HK-2 (cell line): ENCODE results near the gene CBFA2T2.
"Not testable (repeated sequence)": the region's sequence is repeated elsewhere in the genome, so short reads cannot be mapped to it uniquely, and the experiment has no call there.

Experiments used
- DNase-seq: peaks from one replicate; pipeline ENCODE4 v3.0.0-alpha.2; 2018; ENCODE audit not compliant: unreplicated experiment

CBFA2T2 gene

DNA sequence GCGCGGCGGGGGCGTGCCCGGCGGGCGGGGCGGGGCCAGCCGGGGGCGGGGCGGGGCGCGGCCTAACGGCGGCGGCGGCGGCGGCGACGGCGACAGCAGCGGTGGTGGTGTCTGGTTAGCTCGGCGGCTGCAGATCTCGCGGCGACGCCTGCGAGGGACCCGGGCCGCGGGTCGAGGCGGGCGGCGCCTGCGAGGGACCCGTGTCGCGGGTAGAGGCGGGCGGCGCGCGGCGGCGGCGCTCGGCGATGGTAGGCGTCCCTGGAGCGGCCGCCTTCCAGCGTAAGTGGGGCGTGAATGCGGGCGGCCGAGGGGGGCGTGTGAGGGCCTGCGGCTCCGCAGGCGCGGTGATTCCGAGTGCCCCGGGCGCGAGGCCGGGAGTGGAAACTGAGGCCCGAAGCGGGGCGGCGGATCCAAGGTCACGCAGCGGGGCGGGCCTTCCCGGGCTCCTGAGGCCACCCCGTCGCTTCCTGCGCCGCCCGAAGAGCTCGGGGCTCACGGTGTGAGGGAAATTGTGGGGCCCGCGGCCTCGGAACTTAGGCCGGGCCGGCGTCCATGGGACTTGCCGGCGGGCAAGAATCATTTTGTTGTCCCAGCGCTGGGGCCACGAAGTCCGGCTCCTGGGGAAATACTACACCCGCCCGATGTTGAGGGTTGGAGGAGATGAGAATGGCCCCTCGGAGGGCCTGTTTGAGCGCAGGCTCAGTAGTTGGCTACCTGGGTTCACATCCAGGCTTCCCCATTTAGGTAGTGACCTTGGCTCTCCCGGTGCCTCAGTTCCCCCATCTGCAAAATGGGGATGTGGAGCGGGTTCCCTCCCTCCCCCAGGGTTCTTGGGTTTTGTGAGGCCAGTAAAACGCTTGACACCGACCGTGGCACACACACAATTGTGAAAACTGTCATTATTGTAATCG is at the start of gene CBFA2T2:
CBFA2T2 (plus strand) TSS at position 74 of the 911 bp plus-strand sequence; CDS start at position 246, 172 bp downstream.
- DNase-seq, result no peak

- not testable (repeated sequence) for DNase-seq
These were observed 49.3 kb upstream of the CBFA2T2 start for GRCh38 chr20:33440562-33440961.

GRCh38 chr20:33441142-33441955 is 48.5 kb upstream of the CBFA2T2 start:
- DNase-seq, result no peak

DNA sequence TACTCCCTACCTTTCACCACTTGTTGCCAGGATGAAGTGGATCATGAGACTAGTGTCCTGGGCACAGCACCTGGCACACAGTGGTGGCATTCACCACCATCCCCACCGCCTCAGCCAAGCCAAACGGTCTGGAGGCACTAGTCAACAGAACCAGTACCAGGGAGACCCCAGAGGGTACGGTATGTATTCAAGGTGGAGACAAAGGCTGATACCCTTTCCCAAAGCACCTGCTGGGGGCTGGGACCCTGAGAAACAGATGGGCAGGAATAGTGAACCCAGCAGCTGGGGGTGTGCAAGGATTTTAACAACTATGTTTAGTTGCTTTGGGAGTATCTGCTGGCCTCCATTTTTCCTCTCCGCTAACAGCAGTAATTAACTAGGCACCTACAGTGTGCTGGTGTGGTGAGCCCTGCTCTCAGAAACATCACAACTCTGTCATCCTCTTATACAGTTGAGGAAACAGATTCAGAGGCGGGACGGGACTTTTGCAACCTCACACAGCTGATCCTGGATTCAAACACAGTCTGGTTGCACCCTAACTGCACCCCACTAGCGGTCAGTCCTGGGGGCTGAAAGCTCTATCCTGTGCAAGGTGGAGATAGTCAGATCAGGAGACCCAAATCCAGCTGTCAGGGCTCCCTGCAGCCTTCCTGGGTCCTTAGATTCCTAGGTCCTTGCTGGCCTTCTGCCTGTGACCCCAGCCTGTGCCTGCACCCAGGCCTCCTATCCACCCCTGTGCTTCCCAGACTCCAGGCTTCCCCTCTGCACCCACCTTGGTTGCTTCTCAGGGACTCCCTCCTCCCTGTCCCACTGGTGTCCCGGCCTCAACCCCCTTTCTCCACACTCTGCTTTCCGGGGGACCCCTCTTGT is 47.5 kb upstream of the CBFA2T2 start:
- DNase-seq, result peak; percentile 20

DNA sequence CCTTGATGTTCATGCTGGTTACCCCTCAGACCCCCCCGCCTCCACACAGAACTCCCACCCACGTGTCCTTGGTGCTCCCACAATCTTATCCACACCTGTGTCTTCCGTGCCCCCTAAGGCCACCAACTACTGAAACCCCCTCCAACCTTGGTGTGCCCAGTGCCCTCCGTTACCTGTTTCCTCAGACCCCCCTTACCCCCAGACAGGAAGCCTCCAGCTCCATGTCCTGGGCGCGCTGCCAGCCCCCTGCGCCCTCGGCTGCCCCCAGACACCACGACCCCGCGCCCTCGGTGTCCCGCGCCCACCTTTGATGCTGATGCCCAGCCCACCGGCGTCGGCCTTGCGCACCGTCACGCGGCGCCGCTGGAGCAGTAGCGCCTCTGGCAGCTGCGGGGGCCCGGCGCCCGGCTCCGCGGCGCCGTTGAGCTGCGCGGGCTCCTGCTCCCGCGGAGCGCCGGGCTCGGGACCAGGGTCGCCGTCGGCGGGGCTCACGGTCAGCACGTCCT is 46.8 kb upstream of the CBFA2T2 start:
- no peak for DNase-seq

GRCh38 chr20:33443512-33444239 is 46.2 kb upstream of the CBFA2T2 start, which contains the start of gene SNTA1:
TSS of gene SNTA1 (minus strand) at chr20:33443763. CDS start at chr20:33443620, 143 bp downstream.
- DNase-seq, result peak; percentile 97

DNA sequence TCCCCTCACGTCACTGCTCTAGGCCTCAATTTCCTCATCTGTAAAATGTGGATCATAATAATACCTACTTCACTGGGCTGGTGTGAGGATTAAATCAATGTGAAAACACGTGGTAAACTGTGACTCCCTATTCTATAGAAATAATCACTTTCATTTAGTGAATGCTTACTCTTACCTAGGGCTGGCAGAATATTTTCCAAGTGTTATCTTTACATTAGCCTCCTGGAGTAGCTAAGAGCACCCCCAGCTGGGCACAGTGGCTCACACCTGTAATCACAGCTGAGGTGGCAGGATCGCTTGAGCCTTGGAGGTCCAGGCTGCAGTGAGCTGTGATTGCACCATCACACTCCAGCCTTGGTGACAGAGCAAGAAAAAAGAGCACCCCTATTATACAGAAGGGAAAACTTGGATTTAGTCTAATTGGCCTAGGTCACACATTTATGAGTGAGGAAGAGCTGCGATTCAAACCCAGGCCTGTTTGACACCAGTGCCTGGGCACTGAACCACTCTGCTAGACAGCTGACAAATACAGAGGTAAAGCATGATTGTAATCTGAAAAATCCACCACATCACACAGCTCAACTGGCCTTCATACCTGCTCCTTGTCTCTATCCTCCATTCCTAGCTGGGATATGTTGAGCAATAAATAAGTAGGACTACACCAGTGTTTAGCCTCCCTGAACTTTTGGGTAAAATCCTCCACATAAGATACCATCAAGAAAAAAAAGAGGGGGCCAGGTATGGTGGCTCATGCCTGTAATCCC is 44.9 kb upstream of the CBFA2T2 start:
- DNase-seq, result peak; percentile 46

DNA sequence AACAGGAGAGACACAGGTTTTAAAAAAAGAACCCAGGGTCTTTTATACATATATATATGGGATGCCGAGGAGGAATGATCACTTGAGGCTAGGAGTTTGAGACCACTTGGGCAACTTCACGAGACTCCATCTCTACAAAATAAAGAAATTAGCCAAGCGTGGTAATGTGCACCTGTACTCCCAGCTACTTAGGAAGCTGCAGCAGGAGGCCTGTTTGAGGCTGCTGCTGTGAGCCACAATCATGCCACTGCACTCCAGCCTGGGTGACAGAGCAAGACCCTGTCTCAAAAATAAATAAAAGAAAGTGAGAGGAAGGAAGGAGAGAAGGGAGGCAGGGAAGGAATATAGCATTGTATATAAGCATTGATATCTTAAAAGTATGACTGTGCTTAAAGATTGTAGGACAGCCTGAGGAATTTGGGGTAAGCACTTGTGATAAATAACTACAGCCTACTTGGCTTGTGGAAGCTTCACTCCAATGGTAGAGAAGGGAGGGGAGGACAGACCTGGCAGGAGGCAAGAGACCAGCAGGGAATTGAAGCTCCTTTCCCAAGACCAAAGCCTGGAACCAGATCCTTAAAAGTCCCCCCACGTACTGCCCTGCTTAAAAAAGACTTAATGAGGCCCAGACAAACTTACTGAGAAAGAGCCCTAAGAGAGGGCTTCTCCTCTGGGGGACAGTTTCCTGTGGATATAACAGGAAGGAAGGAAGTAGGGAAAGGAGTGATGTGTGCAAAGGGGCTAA is 43.8 kb upstream of the CBFA2T2 start:
- no peak for DNase-seq

DNA sequence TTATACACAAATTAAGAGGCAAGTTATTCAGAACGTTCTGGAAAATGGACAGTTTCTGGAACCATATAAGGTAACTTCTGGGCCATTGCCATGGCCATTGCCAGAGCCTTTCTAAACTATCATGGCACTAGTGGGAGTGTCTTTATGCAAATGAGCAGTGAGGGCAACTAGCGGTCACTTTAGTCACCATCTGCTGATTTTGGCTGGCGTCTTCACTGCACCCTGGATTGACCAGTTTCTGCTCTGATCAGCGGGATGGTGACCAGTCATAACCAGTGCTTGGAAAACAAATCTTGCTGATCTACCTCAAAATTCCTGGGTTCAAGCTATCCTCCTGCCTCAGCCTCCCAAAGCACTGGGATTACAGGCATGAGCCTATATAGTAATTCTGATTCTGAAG is 39.0 kb upstream of the CBFA2T2 start:
- no peak for DNase-seq

DNA sequence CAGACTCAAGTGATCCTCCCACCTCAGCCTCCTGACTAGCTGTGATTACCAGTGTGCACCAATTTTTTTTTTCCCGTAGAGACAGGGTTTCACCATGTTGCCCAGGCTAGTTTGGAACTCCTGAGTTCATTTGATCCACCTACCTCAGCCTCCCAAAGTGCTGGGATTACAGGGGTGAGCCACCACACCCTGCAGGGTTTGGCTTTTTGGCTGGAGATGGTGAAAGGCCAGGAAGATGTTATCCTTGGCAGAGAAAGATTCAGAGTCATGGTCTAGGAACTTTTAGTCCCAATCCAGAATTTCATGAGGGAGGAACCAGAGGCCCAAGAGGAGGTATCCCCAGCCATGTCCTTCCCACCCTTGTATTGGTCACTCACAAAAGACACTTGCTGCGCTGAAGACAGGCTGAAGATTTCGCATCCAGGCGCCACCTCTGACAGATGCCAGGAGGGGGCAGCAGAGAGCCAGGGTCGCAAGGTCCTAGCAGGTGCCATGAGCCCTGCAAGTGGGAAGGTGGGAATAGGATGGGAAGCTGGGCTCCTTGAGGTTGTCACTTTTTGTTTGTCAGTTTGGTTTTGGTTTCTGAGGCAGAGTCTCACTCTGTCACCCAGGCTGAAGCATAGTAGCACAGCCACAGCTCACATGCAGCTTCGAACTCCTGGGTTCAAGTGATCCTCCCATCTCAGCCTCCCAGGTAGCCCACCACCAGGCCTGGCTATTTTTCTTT is 32.8 kb upstream of the CBFA2T2 start:
- peak; percentile 93 for DNase-seq

DNA sequence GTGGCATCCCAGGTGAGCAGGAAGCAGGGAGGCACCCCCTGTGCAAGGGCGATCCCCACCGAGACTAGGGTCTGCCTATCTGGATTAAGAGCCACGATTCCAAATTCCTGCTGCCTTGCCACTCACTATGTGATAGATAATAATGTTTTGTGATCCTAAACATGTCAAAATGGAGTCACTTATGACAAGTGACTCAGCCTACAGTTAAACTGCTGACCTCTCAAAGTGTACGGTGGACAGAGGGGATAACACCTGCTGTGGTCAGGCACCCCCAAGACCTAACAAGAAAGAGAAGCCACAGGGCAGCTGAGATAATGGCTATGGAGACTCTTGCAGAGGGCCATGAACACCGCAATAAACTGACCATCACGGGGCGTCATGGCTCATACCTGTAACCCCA is 30.3 kb upstream of the CBFA2T2 start:
- DNase-seq, result no peak

DNA sequence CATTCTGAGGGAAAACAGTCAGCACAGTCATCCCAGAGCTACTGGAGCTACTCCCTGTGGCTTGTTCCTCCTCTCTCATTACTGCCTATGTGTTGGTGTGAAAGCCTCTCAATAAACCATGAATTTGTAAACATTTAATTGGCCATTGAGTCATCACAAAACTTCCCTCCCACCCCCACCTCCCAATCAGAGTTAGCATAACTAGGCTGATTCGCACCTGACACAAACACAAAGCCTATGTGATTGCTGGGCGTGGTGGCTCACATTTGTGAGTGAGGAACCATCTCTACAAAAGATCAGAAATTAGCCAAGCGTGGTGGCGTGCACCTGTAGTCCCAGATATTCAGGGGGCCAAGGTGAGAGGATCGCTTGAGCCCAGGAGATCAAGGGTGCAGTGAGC is 29.2 kb upstream of the CBFA2T2 start:
- DNase-seq, result no peak

- no peak for DNase-seq
These were observed 26.4 kb upstream of the CBFA2T2 start for GRCh38 chr20:33463332-33464101.

GRCh38 chr20:33464759-33465158 is 25.1 kb upstream of the CBFA2T2 start:
- not testable (repeated sequence) for DNase-seq

DNA sequence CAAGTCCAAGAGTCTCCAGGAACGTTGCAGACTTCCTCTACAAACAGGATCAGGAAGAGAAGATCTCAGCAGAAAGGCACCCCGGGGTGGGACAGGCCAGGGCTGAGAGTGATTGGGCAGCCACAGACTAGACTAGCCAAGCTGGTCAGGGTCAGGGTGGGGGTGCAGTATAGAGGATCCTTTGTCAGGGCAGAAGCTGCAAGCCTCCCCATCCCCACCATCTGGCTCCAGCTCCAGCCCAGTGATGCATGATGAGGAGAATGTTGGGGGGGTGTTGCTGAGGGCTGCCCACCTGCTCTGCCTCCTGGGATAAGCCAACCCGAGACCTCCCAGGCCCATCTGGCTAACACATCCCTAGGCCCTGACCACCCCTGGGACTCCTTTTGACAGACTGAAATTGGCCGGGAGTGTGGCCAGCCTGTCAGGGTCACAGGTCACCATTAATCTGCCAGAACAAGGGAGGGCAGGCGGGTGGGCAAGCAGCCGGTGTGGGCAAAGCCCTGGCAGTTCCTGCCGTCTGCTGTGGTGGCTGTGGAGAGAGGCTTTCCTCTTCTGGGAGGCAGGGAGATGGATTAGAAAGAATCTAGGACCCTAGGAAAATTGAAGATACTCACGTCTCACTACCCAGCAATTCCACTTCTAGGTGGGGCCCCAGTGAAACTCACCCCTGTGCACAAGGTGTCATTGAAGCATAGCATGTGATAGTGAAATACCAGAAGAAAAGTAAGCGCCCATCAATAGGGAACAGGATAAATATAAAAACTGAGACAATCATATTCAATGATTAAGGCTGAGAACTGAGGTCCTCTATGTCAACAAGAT is 24.2 kb upstream of the CBFA2T2 start:
- DNase-seq, result no peak

GRCh38 chr20:33466303-33466646 is 23.6 kb upstream of the CBFA2T2 start:
- no peak for DNase-seq

DNA sequence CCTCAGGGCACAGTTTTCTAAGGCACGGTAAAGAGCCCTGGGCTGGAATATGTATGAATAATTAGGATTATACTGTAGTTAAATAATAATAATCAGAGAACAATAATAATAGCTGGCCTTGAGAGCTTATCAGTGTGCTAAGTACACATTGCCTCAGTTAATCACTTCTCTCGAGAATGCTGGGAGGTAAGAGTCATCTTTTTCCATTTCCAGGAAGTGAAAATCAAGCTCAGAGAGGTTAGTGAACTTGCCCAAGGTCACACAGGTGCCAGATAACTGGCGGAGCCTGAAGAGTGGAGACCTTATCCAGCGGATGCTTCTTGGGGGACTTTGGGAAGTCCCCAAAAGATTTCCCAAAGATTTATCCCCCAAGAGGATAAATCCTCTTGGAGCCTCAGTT is 19.4 kb upstream of the CBFA2T2 start:
- no peak for DNase-seq
